ENCODE data around the gene PLCH2. TPM values are rescaled to one million over a fixed set of nuclear protein-coding genes. Genes with fewer than 3 reads are reported as not detected.

Gene PLCH2
- polyA plus RNA-seq, 1 of the 3 experiments (the other 2 are of a cell fraction): 0.08 TPM

DNA sequence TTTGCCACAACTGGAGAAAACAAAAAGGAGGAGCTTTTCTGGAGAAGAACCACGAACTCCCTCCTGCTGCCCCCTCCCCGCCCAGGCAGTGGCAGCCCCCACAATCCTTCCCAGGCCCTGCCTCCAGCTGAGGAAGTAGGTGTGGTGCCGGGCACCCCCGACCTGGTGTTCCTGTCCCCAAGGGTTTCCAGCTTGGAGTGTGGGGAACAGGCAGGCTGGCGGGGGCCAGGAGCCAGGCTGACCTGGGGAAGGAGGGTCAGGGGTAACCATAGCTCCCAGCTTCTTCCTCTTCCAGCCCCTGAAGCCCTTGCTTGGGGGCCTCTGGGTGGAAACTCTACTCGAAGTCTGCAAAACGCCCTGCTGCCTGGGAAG, 58.2 kb downstream of the PLCH2 start:
- no peaks in the 10 kb centered on the region for H3F3A ChIP-seq (replicated peaks; ENCODE audit: insufficient read depth)
- WGBS (ENCODE audit: low lambda C conversion rate): 31% methylated on average over 4 of the region's 7 CpGs
- H3K27ac ChIP-seq (ENCODE audit: low read depth in 2 of 2, low read length in 1 of 2): no peak overlapping the region
- H3K4me1 ChIP-seq (ENCODE audit: control insufficient read depth in 1 of 2, insufficient read depth in 2 of 2, low read depth in 1 of 2, low read length in 1 of 2): peaks cover 0 to 12% of the 10 kb centered on the region in 2 experiments; a peak in 1 of 4 replicates
- H3K4me3 ChIP-seq (ENCODE audit: low read depth in 2 of 2, low read length in 1 of 2): no peak overlapping the region
- H3K79me2 ChIP-seq (ENCODE audit: insufficient read depth): no peaks in the 10 kb centered on the region
- ChIA-PET POLR2A (interaction anchor here (1.9 kb wide), 1 partner anchor 12 kb away, joined by 6 read pairs; no protein-coding TSS in a partner anchor), CTCF (interaction anchor here (1.1 to 7.7 kb wide), 3 partner anchors 10 to 1470 kb away, joined by 3 to 35 read pairs (median 21); no protein-coding TSS in a partner anchor)
- H4K20me1 ChIP-seq (ENCODE audit: insufficient read depth): no peaks in the 10 kb centered on the region
- DNase-seq: no peak
- H3K9me2 ChIP-seq: no peaks in the 10 kb centered on the region
- no peak overlapping the region for H3K9ac ChIP-seq
- H2AFZ ChIP-seq (ENCODE audit: low read depth): no peak overlapping the region
- peaks cover 6% of the 10 kb centered on the region; the same call in 1 of the 2 replicates for H3K27me3 ChIP-seq (ENCODE audit: insufficient read depth)
- TF ChIP-seq, protein P1, sequence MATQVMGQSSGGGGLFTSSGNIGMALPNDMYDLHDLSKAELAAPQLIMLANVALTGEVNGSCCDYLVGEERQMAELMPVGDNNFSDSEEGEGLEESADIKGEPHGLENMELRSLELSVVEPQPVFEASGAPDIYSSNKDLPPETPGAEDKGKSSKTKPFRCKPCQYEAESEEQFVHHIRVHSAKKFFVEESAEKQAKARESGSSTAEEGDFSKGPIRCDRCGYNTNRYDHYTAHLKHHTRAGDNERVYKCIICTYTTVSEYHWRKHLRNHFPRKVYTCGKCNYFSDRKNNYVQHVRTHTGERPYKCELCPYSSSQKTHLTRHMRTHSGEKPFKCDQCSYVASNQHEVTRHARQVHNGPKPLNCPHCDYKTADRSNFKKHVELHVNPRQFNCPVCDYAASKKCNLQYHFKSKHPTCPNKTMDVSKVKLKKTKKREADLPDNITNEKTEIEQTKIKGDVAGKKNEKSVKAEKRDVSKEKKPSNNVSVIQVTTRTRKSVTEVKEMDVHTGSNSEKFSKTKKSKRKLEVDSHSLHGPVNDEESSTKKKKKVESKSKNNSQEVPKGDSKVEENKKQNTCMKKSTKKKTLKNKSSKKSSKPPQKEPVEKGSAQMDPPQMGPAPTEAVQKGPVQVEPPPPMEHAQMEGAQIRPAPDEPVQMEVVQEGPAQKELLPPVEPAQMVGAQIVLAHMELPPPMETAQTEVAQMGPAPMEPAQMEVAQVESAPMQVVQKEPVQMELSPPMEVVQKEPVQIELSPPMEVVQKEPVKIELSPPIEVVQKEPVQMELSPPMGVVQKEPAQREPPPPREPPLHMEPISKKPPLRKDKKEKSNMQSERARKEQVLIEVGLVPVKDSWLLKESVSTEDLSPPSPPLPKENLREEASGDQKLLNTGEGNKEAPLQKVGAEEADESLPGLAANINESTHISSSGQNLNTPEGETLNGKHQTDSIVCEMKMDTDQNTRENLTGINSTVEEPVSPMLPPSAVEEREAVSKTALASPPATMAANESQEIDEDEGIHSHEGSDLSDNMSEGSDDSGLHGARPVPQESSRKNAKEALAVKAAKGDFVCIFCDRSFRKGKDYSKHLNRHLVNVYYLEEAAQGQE (IDR thresholded peaks at IDR 0.05; ENCODE audit: low read depth, low read length): no peak
- TF ChIP-seq MEF2A (IDR thresholded peaks at IDR 0.05; ENCODE audit: borderline replicate concordance, low read depth) (no peak), ELF1 (IDR thresholded peaks at IDR 0.05) (no peak), SMC3 (IDR thresholded peaks at IDR 0.05; ENCODE audit: low read depth, low read length) (no peak), EP300 (IDR thresholded peaks at IDR 0.05; ENCODE audit: borderline replicate concordance in 1 of 2, low read depth in 1 of 2, low read length in 1 of 2) (no peak), SIN3A (IDR thresholded peaks at IDR 0.05; ENCODE audit: borderline replicate concordance, low read depth, low read length) (no peak), RCOR1 (IDR thresholded peaks at IDR 0.05; ENCODE audit: low read length) (no peak), RXRA (IDR thresholded peaks at IDR 0.05; ENCODE audit: borderline replicate concordance, low read depth) (no peak), FOXJ3 (CRISPR knock-in tag; IDR thresholded peaks at IDR 0.05) (no peak), YY1 (IDR thresholded peaks at IDR 0.05; ENCODE audit: low read depth) (no peak), MXI1 (IDR thresholded peaks at IDR 0.05; ENCODE audit: low read depth, low read length) (no peak), EZH2phosphoT487 (IDR thresholded peaks at IDR 0.05; ENCODE audit: borderline replicate concordance, low read depth) (no peak), NRF1 (IDR thresholded peaks at IDR 0.05; ENCODE audit: low read depth, low read length) (no peak), GATA2 (CRISPR knock-in tag; IDR thresholded peaks at IDR 0.05) (no peak)
- H3K36me3 ChIP-seq (replicated peaks in 1 of 2; ENCODE audit: control insufficient read depth in 1 of 2, insufficient read depth in 2 of 2, low read length in 1 of 2): no peaks in the 10 kb centered on the region
- H3K4me2 ChIP-seq: no peak overlapping the region
- H3K9me3 ChIP-seq: no peaks in the 10 kb centered on the region
